Activated CD8-positive, alpha-beta memory T cell treated with anti-CD3 and anti-CD28 coated beads, Interleukin-2, amount 50 U/mL, for 24 hours (primary cell): ENCODE data around the gene SRP54.
"Not testable (repeated sequence)": the region's sequence is repeated elsewhere in the genome, so short reads cannot be mapped to it uniquely, and the experiment has no call there.

ENCODE experiments used
- DNase-seq: peaks from one replicate; pipeline ENCODE4 v3.0.0-alpha.2; 2020; ENCODE audit errors: extremely low read depth

SRP54 gene

DNA sequence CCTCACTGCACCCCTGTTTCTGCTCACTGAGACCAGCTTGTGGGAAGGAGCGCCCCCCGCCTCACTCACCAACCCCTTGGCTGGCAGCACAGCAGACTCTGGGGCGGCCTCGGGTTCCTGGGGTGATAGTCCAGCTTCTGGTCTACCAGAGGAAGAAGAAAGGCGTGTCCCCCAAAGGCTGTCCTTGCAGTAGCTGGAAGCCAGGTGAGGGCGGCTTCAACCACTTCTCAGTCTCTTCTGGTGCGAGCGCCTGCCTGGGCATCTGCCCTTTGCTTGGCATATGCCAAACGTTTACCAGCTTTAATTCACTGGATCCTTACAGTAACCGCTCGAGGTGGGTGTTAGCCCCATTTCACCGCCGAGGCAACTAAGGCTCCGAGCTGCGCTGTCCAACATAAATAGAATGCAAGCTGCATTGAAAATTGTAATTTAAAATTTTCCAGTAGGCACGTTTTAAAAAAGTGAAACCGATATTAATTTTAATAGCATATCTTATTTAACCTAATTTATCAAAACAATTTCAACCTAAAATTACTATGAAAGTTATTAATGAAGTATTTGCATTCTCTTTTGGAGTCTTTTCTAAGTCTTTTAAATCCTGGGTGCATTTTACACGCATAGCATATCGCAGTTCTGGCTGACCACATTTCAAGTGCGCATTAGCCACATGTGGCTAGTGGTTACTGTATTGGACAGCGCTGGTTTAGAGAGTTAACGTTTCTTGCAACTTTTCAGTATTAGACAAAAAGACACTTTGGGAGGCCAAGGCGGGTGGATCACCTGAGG lies 64.2 kb downstream of the SRP54 start:
- no peak for DNase-seq

DNA sequence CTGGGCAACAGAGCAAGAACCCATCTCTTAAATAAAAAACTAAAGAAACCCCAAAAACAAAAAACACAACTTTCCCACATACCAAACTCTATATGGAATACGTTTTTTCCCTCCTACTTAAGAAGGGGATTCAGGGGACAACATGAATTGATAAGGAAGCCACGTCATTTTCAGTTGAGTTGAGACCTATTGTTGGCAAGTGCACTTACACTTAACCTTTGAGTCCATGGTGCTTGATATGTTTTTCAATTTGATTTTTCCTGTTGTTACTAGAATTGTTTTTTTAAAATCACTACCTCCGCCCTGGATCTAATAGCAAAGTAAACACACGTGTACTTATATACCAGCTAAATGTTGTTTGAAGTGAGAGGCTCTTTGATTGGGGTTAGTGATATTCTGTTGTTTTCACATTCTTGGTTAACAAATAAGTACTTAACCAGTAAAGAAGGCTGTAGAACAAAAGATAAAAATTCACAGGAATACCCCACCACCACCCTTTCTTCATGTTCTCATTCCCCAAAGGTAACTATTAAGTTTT lies 65.3 kb downstream of the SRP54 start:
- DNase-seq = no peak

DNA sequence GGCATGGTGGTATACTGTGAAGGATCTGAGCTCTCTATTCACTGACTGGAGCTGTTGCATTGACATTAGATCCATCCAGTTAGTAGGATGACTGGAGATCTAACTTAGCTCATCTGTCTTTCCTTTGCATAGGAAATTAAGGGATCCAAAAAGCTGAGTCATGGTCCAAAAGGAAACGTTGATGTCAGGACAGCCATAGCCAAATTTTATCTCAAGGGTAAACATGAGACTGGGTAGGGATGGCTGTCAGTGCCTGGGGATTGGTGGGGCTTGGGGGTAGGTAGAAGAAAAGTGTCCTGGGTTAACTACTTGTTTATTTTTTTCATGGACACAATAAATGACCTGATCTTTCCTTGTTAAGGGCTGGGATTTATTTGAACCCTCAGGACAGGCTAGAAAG lies 67.9 kb downstream of the SRP54 start:
- no peak for DNase-seq

DNA sequence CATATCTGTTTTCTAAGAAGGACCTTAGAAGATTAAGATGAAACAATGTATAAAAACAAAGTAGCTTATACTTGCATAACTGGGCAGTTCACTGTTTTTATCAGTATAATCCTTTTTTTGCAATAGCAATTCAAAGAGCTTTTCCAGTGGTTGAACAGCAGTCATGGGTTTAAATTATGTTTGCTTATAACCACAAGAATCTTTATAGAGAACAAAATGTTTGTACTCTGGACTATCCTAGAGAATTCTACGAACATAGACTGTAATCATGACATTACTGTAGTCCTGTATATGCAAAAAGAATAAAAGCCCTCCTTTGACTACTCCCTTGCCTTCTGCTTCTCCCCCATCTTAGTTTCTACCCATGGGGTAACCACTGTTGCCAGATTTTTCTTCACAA lies 69.0 kb downstream of the SRP54 start:
- DNase-seq = no peak

DNA sequence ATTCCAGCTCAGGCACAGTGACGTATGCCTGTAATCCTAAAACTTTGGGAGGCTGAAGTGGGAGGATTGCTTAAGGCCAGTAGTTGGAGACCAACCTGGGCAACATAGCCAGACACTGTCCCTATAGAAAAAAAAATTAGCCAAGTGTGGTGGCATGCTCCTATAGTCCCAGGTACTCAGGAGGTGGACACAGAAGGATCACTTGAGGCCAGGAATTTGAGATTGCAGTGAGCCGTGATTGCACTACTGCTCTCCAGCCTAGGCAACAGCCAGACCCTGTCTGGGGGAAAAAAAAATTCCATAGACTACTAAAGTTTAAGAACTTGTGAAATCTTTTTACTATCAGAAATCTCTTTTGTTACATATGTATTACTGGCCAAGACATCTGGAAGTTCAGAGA lies 69.8 kb downstream of the SRP54 start:
- DNase-seq = no peak

DNA sequence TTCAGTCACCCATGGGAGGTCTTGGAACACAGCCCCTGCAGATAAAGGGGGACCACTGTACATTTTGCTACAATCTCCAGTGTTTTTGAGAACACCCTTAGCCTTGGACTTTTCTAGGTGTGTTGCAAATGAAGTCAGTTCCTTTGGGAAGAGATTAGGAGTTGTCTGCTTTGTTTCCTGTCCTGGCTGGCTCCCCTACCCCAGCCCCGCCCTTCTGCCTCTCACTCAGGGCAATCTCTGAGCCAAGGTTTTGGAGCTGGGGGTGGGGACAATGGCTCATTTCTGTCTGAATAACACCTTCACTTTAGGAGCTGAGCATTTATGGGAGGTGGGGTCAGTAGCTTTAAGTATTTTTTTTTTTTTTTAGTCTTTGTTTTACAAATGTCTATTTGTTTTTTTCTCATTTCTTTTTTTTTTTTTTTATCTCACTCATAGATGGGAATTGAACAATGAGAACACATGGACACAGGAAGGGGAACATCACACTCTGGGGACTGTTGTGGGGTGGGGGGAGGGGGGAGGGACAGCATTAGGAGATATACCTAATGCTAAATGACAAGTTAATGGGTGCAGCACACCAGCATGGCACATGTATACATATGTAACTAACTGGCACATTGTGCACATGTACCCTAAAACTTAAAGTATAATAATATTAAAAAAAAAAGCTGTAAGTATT lies 78.5 kb downstream of the SRP54 start:
- not testable (repeated sequence) for DNase-seq

DNA sequence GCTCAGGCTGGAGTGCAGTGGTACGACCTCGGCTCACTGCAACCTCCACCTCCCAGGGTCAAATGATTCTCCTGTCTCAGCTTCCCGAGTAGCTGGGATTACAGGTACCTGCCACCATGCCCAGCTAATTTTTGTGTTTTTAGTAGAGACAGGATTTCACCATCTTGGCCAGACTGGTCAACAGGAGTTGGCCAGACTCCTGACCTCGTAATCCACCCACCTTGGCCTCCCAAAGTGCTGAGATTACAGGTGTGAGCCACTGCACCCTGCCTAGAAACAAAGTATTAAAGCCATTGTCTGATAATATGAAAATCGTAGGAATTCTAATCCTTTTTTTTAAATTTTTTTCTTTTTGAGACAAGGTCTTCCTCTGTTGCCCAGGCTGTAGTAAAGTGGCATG lies 82.9 kb downstream of the SRP54 start:
- not testable (repeated sequence) for DNase-seq

DNA sequence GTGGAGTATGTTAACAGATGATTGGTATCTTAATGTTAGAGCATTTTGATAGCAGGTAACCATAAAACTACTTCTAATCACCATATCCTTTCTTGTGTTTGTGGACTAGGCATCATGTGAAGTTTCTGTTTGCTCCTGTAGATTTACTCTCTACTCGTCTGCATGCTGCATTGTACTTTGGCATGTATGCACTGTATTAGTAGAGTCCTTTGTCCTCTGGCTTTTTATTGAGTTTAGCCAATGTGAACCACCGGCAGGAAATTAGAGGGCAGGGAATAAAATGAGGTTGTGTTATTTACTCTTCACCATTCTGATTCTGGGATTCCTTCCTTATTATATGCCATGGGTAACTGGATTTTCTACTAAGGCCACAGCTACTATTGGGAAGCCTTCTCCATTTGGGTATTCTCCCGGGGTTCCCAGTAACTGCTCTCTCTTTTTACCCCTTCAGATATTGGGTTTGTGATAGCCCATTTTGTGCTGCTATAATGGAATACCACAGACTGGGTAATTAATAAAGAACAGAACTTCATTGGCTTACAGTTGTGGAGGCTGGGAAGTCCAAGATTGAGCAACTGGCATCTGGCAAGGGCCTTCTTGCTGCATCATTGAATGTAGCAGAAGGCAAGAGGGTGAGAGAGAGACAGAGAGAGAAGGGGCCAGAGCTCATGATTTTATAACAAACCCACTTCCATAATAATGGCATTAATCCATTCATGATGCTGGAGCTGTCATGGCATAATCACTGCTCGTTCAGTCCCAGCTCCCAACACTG lies 85.6 kb downstream of the SRP54 start:
- DNase-seq = no peak

DNA sequence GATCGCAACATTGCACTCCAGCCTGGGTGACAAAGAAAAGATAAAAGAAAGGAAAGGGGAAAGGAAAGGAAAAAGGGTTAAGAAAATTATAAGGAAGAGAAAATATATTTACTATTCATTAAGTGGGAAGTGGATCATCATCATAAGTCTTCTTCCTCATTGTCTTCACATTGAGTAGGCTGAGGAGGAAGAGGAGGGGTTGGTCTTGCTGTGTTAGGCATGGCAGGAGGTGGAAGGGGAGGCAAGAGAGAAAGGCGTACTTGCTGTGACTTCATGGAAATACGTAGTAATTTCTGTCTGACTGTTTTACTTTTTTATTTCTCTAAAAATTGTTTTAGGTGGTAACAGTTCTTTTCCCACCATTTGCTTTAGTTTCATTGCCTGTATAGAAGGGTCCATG lies 89.4 kb downstream of the SRP54 start:
- DNase-seq = no peak

DNA sequence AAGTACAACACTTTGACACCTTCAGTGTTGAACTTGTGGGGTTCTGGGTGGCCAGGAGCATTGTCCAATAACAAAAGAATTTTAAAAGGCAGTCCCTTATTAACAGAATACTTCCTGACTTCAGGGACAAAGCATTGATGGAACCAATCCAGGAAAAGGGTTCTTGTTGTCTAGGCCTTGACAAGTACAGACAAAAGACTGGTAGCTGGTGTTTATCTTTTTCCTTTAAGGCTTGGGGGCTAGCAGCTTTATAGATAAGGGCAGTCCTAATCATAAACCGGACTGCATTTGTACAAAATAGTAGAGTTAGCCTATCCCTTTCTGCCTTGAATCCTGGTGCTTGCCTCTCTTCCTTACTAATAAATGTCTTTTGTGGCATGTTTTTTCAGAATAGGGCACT lies 90.7 kb downstream of the SRP54 start:
- no peak for DNase-seq

DNA sequence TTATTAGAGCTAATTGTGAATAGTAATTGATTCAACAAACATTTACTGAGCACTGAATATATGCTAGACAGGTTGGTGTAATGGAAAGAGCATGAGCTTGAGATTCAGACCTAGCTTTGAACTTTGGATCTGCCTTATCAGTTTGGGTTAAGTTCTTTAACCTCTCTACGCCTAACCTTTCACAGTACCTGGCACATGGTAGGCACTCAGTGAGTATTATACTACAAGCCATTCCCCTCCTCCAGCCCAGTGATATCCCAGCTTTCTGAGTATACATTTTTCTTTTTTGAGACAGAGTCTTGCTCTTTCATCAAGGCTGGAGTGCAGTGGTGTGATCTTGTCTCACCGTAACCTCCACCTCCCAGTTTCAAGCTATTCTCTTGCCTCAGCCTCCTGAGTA lies 95.3 kb downstream of the SRP54 start:
- DNase-seq = no peak
